Activated CD4-positive, alpha-beta T cell treated with anti-CD3 and anti-CD28 coated beads, Interleukin-2, amount 10 ng/mL, durations not matched to agents 7 days and 5 days (primary cell): ENCODE results near the gene PROC. TPM values are rescaled to one million over a fixed set of nuclear protein-coding genes. Genes with fewer than 3 reads are reported as not detected.

Source experiments
- CTCF ChIA-PET: fragments of 350-600 bp; sonication (Branson Sonifier 250); formaldehyde crosslinking; loops from one replicate; lab custom pipeline; 2021; ENCODE audit warnings: antibody characterized with exemption; lab: Charles Lee
- POLR2A ChIA-PET: fragments of 350-600 bp; sonication (Branson Sonifier 250); formaldehyde crosslinking; loops from one replicate; lab custom pipeline; 2021; ENCODE audit warnings: antibody characterized with exemption; lab: Charles Lee
- DNase-seq: peaks from one replicate; pipeline ENCODE4 v3.0.0-alpha.2; 2020
- H3K27ac Mint-ChIP-seq: one replicate; pipeline ENCODE4 v1.8.0; 2021; ENCODE audit warnings: mild to moderate bottlenecking, moderate library complexity, mixed read lengths
- H3K27me3 Mint-ChIP-seq: one replicate; pipeline ENCODE4 v1.8.0; 2021; ENCODE audit warnings: mixed read lengths
- H3K36me3 Mint-ChIP-seq: one replicate; pipeline ENCODE4 v1.8.0; 2021; ENCODE audit warnings: low read depth, mixed read lengths
- H3K4me1 Mint-ChIP-seq: one replicate; pipeline ENCODE4 v1.8.0; 2021; ENCODE audit warnings: mixed read lengths
- H3K4me3 Mint-ChIP-seq: one replicate; pipeline ENCODE4 v1.8.0; 2021; ENCODE audit warnings: mild to moderate bottlenecking, moderate library complexity, mixed read lengths
- H3K9me3 Mint-ChIP-seq: one replicate; pipeline ENCODE4 v1.8.0; 2021; ENCODE audit warnings: mixed read lengths
- total RNA-seq, 2 experiments: library from RNA; stranded (reverse); gene quantifications; one replicate each; pipeline ENCODE4 v1.2.3, GENCODE V29; 2021

The PROC gene
- total RNA-seq, 2 experiments from 2014 or later: not detected

GRCh38 chr2:127410871-127411652, 7.2 kb upstream of the PROC start:
- no peak for DNase-seq

GRCh38 chr2:127411653-127412369, 6.4 kb upstream of the PROC start:
- CTCF ChIA-PET: interaction anchor here (1.2 kb wide), 2 partner anchors 13 to 22 kb away, joined by 3 to 4 read pairs; no protein-coding TSS in a partner anchor
- Mint-ChIP-seq H3K4me1 (peaks cover 41% of the 10 kb centered on the region), H3K36me3 (peaks cover 3% of the 10 kb centered on the region), H3K27me3 (peaks cover 4% of the 10 kb centered on the region), H3K4me3 (no peak overlapping the region), H3K27ac (peak overlapping the region; percentile 92), H3K9me3 (no peaks in the 10 kb centered on the region)
- no peak for DNase-seq
- POLR2A ChIA-PET: no interaction called here

More at GRCh38 chr2:127410871-127411652, 7.2 kb upstream of the PROC start:
- Mint-ChIP-seq H3K4me1 (peaks cover 34% of the 10 kb centered on the region), H3K36me3 (peaks cover 3% of the 10 kb centered on the region), H3K9me3 (no peaks in the 10 kb centered on the region), H3K27me3 (peaks cover 4% of the 10 kb centered on the region), H3K27ac (peak overlapping the region; percentile 92), H3K4me3 (peak overlapping the region; percentile 42)
- ChIA-PET POLR2A (interaction anchor here (0.7 kb wide), 1 partner anchor 32 kb away, joined by 3 read pairs; no protein-coding TSS in a partner anchor), CTCF (interaction anchor here (0.7 to 1.5 kb wide), 4 partner anchors 12 to 21 kb away, joined by 3 to 6 read pairs (median 4); no protein-coding TSS in a partner anchor)

DNA sequence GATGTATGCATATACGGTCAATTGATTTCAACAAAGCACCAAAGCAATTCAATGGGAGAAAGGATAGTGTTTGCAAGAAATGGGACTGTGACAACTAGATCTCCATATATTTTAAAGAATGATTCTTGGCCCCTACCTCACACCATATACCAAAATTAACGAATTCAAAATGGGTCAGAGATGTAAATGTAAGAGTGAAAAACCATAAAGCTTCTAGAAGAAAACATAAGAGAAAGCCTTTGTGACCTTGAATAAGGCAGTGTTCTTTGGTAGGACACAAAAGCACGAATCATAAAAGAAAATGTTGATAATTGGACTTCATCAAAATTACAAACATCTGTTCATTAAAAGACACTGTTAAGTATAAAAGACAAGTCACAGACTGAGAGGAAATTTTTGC, 5.0 kb upstream of the PROC start:
- no peaks in the 10 kb centered on the region for H3K9me3 Mint-ChIP-seq
- ChIA-PET POLR2A (no interaction called here), CTCF (interaction anchor here (1.1 kb wide), 1 partner anchor 11 kb away, joined by 3 read pairs; no protein-coding TSS in a partner anchor)
- no peak overlapping the region for H3K4me3 Mint-ChIP-seq
- H3K27ac Mint-ChIP-seq: no peak overlapping the region
- peaks cover 10% of the 10 kb centered on the region for H3K27me3 Mint-ChIP-seq
- peaks cover 44% of the 10 kb centered on the region for H3K4me1 Mint-ChIP-seq
- DNase-seq: no peak
- peaks cover 3% of the 10 kb centered on the region for H3K36me3 Mint-ChIP-seq

DNA sequence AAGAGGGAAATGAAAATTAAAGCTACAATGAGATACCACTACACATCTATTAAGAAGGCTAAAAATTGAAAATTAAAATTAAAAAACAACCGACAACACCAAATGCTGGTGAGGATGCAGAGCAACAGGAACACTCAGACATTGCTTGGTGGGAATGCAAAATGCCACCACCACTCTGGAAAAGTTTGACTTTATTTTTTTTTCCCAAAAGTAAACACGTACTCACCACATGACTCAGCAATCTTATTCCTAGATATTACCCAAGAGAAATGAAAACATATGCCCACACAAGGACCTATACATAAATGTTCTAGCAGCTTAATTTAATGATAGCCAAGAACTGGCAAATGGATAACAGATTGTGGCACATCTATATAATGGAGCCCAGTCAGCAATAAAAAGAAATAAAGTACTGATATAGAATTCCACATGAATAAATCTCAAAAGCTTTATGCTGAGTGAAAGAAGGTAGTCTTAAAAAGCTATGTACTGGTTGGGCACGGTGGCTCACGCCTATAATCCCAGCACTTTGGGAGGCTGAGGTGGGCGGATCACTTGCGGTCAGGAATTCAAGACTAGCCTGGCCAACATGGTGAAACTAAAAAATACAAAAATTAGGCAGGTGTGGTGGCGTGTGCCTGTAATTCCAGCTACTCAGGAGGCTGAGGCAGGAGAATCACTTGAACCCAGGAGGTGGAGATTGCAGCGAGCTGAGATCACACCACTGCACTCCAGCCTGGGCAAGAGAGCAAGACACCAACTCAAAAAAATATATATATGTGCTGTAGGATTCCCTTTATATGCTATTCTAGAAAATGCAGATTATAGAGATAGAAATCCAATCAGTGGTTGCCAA, 4.2 kb upstream of the PROC start:
- Mint-ChIP-seq H3K4me1 (peaks cover 42% of the 10 kb centered on the region), H3K27me3 (peaks cover 11% of the 10 kb centered on the region), H3K27ac (no peak overlapping the region), H3K36me3 (peaks cover 3% of the 10 kb centered on the region), H3K4me3 (no peak overlapping the region), H3K9me3 (no peaks in the 10 kb centered on the region)
- DNase-seq: no peak
- POLR2A ChIA-PET: no interaction called here
- CTCF ChIA-PET: interaction anchor here (1.1 to 3.0 kb wide), 2 partner anchors 11 to 25 kb away, joined by 3 to 13 read pairs; no protein-coding TSS in a partner anchor

- H3K9me3 Mint-ChIP-seq: no peaks in the 10 kb centered on the region
- no peak overlapping the region for H3K4me3 Mint-ChIP-seq
- ChIA-PET POLR2A (no interaction called here), CTCF (interaction anchor here (0.7 to 3.3 kb wide), 10 partner anchors 13 to 401 kb away, joined by 3 to 13 read pairs (median 3); no protein-coding TSS in a partner anchor)
- H3K27me3 Mint-ChIP-seq: peaks cover 11% of the 10 kb centered on the region
- H3K4me1 Mint-ChIP-seq: peaks cover 41% of the 10 kb centered on the region
- H3K36me3 Mint-ChIP-seq: peaks cover 3% of the 10 kb centered on the region
- H3K27ac Mint-ChIP-seq: no peak overlapping the region
- DNase-seq: no peak
These were observed 3.3 kb upstream of the PROC start for GRCh38 chr2:127414638-127415592.

DNA sequence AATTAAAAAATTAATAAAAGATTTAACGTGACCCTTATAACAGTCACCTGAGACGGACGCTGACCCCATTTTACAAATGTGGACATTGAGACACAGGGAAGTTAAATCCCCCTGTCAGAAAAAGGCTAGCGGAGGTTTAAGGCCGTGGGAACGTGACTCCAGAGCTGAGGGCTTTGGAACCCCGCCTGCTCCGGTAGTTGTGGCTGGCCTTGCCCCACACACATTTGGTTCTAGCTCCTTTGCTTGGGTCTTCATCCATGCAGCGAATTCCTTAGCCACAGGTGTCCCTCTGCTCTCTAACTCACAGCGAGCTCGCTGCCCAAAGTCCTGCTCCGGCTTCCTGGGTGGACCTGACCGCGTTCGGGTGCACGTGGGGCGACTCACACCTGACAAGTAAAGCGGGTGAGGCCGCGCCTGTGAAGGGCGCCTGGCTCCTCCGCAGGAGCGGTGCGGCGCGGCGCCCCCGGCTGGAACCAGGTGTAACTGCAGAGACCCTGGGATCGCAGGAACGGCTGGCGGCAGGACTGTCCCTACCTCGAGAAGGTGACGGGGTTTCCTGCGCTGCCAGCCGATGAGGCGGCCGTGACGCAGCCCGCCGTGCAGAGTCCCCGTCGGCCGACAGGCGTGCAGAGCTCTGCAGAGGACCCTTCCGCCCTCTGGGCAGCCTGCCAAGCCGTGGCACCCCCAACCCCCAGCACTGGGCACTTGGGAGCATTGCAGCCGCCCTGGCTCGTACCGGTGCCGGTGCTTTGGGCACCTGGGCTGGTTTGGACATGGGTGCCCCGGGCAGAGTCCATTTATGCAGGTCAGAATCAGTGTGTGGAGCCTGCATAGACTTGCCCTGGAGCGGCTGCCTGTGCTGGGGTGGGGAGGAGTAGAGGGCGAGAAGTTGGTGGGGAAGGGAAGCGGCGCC, 2.4 kb upstream of the PROC start:
- peaks cover 17% of the 10 kb centered on the region for H3K27me3 Mint-ChIP-seq
- peak overlapping the region; percentile 55 for H3K27ac Mint-ChIP-seq

GRCh38 chr2:127416506-127417001, 1.7 kb upstream of the PROC start:
- DNase-seq: no peak
- CTCF ChIA-PET: interaction anchor here (0.9 to 3.3 kb wide), 12 partner anchors 9 to 108 kb away, joined by 3 to 13 read pairs (median 4); no protein-coding TSS in a partner anchor
- peak overlapping the region; percentile 55 for H3K27ac Mint-ChIP-seq

More for the DNA sequence above, 2.4 kb upstream of the PROC start:
- DNase-seq: peak; percentile 72
- Mint-ChIP-seq H3K9me3 (no peaks in the 10 kb centered on the region), H3K4me3 (peak overlapping the region; percentile 61), H3K36me3 (peaks cover 3% of the 10 kb centered on the region), H3K4me1 (peaks cover 33% of the 10 kb centered on the region)
- ChIA-PET POLR2A (no interaction called here), CTCF (interaction anchor here (0.7 to 3.3 kb wide), 17 partner anchors 8 to 400 kb away, joined by 3 to 13 read pairs (median 3); no protein-coding TSS in a partner anchor)

DNA sequence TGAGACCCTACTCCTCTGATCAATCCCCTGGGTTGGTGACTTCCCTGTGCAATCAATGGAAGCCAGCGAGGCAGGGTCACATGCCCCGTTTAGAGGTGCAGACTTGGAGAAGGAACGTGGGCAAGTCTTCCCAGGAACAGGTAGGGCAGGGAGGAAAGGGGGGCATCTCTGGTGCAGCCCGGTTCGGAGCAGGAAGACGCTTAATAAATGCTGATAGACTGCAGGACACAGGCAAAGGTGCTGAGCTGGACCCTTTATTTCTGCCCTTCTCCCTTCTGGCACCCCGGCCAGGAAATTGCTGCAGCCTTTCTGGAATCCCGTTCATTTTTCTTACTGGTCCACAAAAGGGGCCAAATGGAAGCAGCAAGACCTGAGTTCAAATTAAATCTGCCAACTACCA, 821 bp upstream of the PROC start:
- Mint-ChIP-seq H3K9me3 (no peaks in the 10 kb centered on the region), H3K4me3 (no peak overlapping the region), H3K4me1 (peaks cover 24% of the 10 kb centered on the region), H3K27ac (no peak overlapping the region), H3K27me3 (peaks cover 32% of the 10 kb centered on the region), H3K36me3 (peaks cover 2% of the 10 kb centered on the region)
- ChIA-PET POLR2A (no interaction called here), CTCF (interaction anchor here (0.8 to 3.3 kb wide), 6 partner anchors 9 to 50 kb away, joined by 3 to 13 read pairs (median 3); no protein-coding TSS in a partner anchor)
- DNase-seq: no peak

More at GRCh38 chr2:127416506-127417001, 1.7 kb upstream of the PROC start:
- Mint-ChIP-seq H3K4me3 (peak overlapping the region; percentile 61), H3K9me3 (no peaks in the 10 kb centered on the region), H3K36me3 (peaks cover 3% of the 10 kb centered on the region), H3K27me3 (peaks cover 24% of the 10 kb centered on the region), H3K4me1 (peaks cover 26% of the 10 kb centered on the region)
- POLR2A ChIA-PET: no interaction called here

GRCh38 chr2:127419112-127419430, 844 bp downstream of the PROC start:
- Mint-ChIP-seq H3K9me3 (no peaks in the 10 kb centered on the region), H3K4me1 (peaks cover 26% of the 10 kb centered on the region), H3K4me3 (no peak overlapping the region), H3K27me3 (peaks cover 43% of the 10 kb centered on the region), H3K36me3 (no peaks in the 10 kb centered on the region), H3K27ac (no peak overlapping the region)
- DNase-seq: no peak
- CTCF ChIA-PET: interaction anchor here (0.7 kb wide), 1 partner anchor 11 kb away, joined by 3 read pairs; no protein-coding TSS in a partner anchor
- POLR2A ChIA-PET: no interaction called here

GRCh38 chr2:127419448-127420038, 1.3 kb downstream of the PROC start:
- Mint-ChIP-seq H3K27ac (no peak overlapping the region), H3K4me3 (no peak overlapping the region), H3K9me3 (no peaks in the 10 kb centered on the region), H3K4me1 (peaks cover 26% of the 10 kb centered on the region), H3K27me3 (peaks cover 45% of the 10 kb centered on the region), H3K36me3 (no peaks in the 10 kb centered on the region)
- CTCF ChIA-PET: interaction anchor here (0.7 kb wide), 1 partner anchor 10 kb away, joined by 3 read pairs; no protein-coding TSS in a partner anchor
- no peak for DNase-seq
- POLR2A ChIA-PET: no interaction called here
